Activated T-cell treated with anti-CD3 and anti-CD28 coated beads, Interleukin-2, amount 50 U/mL, for 1 hour (primary cell): ENCODE data around the gene HES6.
"Not testable (repeated sequence)": the region's sequence is repeated elsewhere in the genome, so short reads cannot be mapped to it uniquely, and the experiment has no call there.

Experiments
- DNase-seq: peaks from one replicate; pipeline ENCODE4 v3.0.0-alpha.2; 2020

HES6 gene

DNA sequence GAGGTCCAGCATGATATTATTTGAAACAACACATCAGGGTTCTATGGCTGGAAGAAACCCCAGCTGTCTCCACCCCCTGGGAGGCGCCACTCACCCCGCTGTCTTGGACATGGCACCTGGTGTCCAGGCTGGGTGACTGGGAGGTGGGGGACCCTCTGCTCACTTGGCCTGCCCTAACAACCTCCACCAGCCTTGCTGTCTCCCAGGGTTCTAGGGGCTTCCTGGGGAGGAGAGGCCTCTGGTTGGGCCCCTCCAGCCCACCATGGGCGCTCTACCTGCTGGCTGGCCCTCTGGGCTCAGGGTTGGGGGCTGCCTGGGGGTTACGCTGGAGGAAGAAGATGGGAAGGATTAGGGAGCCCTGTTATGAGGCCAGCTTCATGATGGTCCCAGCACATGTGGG, 32.3 kb upstream of the HES6 start:
- DNase-seq = no peak

- DNase-seq = not testable (repeated sequence)
Measured at GRCh38 chr2:238271686-238272085, 31.8 kb upstream of the HES6 start.

- DNase-seq = no peak
Measured at GRCh38 chr2:238271061-238271554, 31.3 kb upstream of the HES6 start.

DNA sequence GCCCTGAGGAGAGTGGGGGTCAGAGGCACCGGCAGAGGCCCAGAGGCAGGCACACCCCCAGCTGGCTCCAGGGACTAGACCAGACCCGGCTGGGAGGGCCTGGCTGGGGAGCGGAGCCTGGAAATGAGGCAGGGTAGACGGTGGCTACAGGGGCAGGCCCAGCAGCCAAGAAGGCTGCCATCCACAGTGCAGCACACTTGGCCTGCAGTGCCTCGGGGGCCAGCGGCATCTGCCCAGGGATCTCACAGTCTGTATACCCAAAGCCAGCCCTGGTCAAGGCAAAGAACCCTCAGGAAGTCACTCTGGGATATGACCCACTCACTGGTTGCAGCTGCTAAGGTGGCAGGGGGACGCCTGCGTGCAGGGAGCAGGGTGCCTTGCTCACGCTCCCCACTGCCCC, 30.8 kb upstream of the HES6 start:
- DNase-seq = no peak

DNA sequence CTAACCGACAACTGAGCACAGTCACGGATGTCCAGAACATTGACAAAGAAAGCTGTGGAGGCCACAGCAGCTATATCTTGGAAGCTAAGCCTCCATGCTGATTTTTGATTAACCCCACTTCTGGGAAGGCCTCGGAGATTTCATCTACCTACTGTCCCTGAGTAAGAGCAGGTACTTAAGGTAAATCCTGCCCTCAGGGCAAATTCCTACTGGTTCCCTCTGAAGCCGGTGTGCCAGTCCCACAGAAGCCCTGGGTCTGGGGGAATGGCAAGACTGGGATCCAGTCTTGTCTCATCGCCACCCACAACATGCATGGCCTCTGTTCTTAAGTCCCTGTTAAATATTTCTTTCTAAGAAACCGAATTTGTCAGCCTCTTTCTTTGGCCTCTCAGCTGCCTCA, 29.9 kb upstream of the HES6 start:
- no peak for DNase-seq

GRCh38 chr2:238267884-238268680, 28.2 kb upstream of the HES6 start:
- DNase-seq = no peak

DNA sequence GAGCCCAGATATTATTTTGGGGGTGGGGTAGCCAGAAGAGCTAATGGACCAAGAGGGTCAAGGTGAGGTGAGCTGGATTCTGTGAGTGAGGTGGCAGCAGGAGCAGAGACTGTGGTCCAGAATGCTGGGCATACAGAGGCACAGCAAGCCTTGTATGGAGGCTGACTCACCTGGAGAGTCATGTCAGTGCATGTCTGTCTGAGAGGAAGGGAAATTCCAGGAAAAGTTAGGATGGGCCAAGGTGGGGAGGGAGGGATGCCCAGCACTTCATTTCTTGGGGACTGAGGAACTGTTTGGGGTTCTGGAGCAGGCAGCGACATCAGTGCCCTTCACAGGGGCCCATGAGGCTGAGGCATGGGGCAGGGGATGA, 27.5 kb upstream of the HES6 start:
- DNase-seq = no peak

- DNase-seq = no peak
Measured at GRCh38 chr2:238265605-238266004, 25.8 kb upstream of the HES6 start.

GRCh38 chr2:238264072-238264460, 24.2 kb upstream of the HES6 start:
- no peak for DNase-seq

- DNase-seq = peak; percentile 74
Measured at GRCh38 chr2:238263204-238264071, 23.6 kb upstream of the HES6 start.

DNA sequence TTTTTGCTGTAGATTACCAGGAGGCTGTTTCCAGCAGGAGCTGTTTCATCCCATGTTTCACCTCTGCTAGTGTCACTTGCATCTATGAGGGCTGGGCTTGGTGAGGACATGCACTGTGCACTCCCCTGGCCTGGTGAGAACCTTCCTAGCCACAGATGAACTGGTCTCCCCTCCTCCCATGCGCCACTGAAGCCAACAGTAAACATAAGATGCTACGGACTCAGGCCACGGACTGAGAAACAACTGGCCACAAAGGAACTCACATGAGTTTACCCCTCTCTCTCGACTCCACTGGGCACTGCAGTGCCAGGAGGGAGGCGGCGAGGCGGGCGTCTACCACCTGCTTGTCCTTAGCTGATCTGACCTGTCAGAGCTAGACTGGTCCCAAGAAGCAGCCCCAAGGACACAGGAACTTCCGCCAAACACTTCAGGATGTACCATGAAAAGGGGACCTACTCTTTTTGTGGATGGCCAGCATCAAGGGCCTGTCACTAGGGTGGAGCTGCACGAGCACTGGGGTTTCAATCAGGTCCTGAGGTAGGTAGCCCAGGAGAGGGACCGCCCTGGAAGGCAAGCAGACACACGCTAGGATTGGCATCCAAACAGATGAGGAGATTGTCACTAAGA, 22.8 kb upstream of the HES6 start:
- DNase-seq = no peak

GRCh38 chr2:238261718-238262375, 22.0 kb upstream of the HES6 start:
- no peak for DNase-seq

DNA sequence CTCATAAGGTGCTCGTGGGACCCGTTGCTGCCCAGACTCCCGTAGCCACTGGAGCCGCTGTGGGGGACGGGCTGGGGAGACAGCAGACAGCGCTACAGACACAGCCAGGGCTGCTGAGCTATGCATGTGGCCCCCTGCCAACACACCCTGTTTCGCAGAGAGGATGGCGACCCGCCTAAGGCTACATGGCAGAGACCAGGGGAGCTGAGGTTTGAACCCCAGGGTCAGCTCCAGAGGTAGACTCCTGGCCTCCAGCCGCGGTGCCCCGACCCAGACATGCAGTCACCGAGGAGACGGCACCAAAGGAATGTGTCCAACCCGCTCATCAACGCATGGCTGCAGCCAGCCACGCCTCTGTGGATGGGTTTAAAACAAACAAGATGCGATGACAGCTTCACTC, 21.0 kb upstream of the HES6 start:
- DNase-seq = no peak

DNA sequence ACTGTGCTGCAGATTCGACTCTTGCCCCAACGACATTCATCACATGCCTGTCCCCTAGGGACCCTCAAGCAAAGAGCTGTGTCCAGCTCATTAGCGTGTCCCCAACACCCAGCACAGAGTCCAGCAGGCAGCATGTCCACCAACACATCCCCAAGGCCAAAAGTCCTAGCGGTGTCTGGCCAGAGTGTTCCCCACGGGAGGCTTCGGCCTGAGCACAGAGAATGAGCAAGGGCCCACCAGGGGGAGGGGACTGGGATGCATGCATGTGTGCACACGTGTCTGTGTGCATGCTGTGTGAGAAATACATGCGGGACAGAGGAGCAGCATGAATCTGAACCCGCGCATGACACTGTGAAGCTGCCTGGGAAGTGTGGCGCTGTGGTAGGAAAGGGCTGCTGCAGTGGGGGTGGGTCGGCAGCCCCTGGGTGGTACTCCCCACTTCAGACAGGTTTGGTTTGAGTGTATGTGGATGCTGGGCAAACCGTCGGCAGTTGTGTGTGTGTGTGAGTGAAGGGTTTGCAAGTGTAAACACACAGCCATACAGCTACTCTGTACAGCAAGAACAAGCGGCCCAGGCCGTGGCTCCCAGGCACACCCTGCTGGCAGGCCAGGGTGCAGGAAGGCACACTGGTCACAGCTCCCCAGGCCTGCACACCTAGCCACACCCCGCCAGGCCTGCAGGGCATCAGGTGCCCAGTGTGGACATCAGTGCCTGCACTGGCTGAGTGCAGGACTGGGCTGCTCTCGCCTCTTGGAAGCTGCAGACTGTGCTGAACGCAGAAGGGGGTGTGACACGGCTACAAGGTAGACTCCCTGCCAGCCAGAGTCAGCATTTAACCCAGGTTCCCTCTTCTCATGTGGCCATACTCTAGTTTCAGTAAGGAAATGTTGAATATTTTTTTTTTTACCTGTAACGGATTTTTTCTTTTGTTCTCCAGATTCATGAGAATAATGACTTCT, 19.5 kb upstream of the HES6 start:
- no peak for DNase-seq

DNA sequence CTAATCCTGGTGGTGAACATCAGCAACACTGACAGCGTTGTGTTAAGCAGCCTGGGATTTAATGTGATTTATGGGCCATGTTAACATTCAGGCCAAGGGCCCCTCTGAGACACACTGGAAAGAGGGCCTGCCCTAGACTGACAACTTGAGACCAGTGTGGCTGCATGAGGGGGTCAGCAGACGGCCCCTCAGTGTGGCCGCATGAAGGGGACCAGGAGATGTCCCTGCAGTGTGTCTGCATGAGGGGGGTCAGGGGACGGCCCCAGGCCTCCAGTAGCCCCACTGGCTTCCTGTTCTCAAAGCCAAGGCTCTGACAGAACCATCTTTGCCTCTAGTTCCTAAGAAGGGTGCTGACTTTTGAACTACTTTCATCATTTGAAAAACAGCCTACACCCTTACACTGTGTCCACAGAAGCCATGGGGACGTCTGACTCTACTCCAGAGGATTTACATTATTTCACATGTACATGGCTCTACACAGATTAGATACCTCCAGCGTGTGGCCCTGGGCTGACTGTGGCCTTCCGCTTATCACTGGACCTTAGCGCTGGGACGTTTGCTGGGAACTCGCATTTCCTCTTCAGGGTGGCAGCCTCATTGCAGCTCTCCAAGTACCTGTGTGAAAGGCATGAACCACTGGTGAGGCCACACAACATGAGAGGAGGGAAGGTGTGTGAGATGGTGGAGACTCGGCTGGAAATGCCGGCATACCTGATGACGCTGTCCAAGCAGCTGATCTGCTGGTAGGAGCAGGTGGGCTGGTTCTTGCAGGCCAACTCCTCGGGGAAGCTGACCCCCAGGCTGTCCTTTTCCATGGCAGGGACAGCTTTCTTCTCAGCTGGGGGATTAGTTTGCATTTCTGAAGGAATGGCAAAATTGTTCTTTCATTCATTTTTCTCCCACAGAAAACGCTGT, 18.2 kb upstream of the HES6 start:
- DNase-seq = no peak

- peak; percentile 72 for DNase-seq
Measured at GRCh38 chr2:238256594-238257104, 16.8 kb upstream of the HES6 start.

GRCh38 chr2:238256111-238256510, 16.3 kb upstream of the HES6 start:
- no peak for DNase-seq

- DNase-seq = no peak
Measured at GRCh38 chr2:238255636-238256035, 15.8 kb upstream of the HES6 start.

DNA sequence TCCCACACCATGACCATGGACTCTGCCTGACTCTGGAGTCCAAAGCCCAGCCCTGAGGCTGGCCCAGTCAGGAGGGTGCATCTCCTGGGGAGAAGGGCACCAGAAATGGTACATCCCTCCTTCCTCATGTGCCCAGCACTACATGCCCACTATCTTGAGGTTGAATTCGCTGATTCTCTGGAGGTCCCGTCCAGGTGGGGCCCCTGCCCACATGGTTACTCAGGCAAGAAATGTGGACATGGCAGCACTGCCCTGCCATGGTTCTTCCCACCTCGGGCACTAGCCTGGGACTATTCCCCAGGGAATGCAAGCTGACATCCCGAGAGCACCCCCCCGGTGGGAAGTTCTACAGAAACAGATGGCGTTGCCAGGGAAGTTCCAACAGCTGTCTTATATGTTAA, 15.3 kb upstream of the HES6 start:
- no peak for DNase-seq

GRCh38 chr2:238254095-238254723, 14.4 kb upstream of the HES6 start:
- no peak for DNase-seq
